ENCODE data around the gene TLCD1. TPM values are rescaled to one million over a fixed set of nuclear protein-coding genes. Genes with fewer than 3 reads are reported as not detected.

Gene TLCD1
- total and polyA plus RNA-seq, 2 of the 8 experiments (the other 6 are each of a cell fraction or from before 2014, with no cell fraction given) = 40.7 to 128 TPM

DNA sequence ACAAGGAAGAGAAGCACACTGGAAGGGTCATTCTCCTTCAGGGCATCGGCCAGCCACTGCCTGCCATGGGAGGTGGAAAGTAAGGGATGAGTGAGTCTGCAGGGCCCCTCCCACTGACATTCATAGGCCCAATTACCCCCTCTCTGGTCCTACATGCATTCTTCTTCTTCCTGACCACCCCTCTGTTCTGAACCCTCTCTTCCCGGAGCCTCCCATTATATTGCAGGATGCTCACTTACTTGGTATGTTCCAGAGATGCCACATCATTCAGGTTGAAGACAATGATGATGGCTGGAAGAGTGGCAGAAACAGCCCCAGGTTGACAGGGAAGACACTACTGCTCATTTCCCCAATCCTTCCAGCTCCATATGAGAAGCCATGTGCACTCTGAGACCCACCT, 10.8 kb downstream of the TLCD1 start:
- Histone ChIP-seq H2AK5ac (ENCODE audit: low read depth, low read length) (no peak overlapping the region), H2BK20ac (ENCODE audit: low read length) (no peak overlapping the region), H2BK12ac (ENCODE audit: low read depth, low read length) (no peak overlapping the region), H3K18ac (ENCODE audit: extremely low read depth, low read length) (no peak overlapping the region), H3K27ac (ENCODE audit: low read depth, low read length) (no peak overlapping the region), H4K8ac (ENCODE audit: extremely low read depth, insufficient read depth, low read length) (no peak overlapping the region), H3K4ac (replicated peaks; ENCODE audit: insufficient read length, low read depth, low read length) (no peak overlapping the region), H2AFZ (ENCODE audit: low read length) (no peak overlapping the region), H3K23ac (ENCODE audit: insufficient read length) (no peak overlapping the region), H3K4me3 (ENCODE audit: extremely low read depth in 1 of 4, insufficient read depth in 2 of 4, low read depth in 3 of 4, low read length in 4 of 4) (no peak overlapping the region; a peak in 1 of 8 replicates), H3K4me1 (replicated peaks in 1 of 4; ENCODE audit: control insufficient read depth in 3 of 4, insufficient read depth in 4 of 4, low read length in 3 of 4) (peaks cover 4 to 12% (median 7%) of the 10 kb centered on the region in 4 experiments; a peak in 6 of 7 replicates), H3K36me3 (ENCODE audit: control insufficient read depth in 2 of 4, insufficient read depth in 4 of 4, low read length in 3 of 4) (peaks cover 8 to 20% (median 15%) of the 10 kb centered on the region in 4 experiments; a peak in 7 of 8 replicates), H3K14ac (ENCODE audit: insufficient read length) (no peak overlapping the region), H3K4me2 (ENCODE audit: insufficient read depth in 1 of 2, low read depth in 2 of 2, low read length in 2 of 2) (no peak overlapping the region; a peak in 1 of 4 replicates), H2BK5ac (ENCODE audit: low read depth, low read length) (no peak overlapping the region), H3K56ac (replicated peaks; ENCODE audit: insufficient read length, low read depth, low read length) (no peak overlapping the region), H3K79me1 (ENCODE audit: low read depth, low read length) (peaks cover 13% of the 10 kb centered on the region), H2BK15ac (ENCODE audit: low read length) (0 out of 2 replicates have a peak overlapping the region, but pooled peaks have one; percentile 19), H2BK120ac (replicated peaks; ENCODE audit: low read depth, low read length) (no peak overlapping the region), H3K27me3 (replicated peaks in 1 of 4; ENCODE audit: control insufficient read depth in 3 of 4, extremely low read depth in 1 of 4, insufficient read depth in 3 of 4, low read length in 3 of 4) (no peaks in the 10 kb centered on the region), H4K20me1 (replicated peaks in 1 of 2; ENCODE audit: control insufficient read depth in 1 of 2, insufficient read depth in 2 of 2, low read length in 2 of 2) (peaks cover 0 to 10% of the 10 kb centered on the region in 2 experiments), H3K79me2 (ENCODE audit: control insufficient read depth in 1 of 2, insufficient read depth in 2 of 2, low read length in 2 of 2) (peaks cover 6 to 27% of the 10 kb centered on the region in 2 experiments), H4K91ac (replicated peaks; ENCODE audit: insufficient read length, low read length) (no peak overlapping the region), H3K9ac (replicated peaks in 1 of 4; ENCODE audit: extremely low read depth in 1 of 4, low read depth in 3 of 4, low read length in 3 of 4) (no peak overlapping the region), H4K5ac (ENCODE audit: insufficient read length, low read depth, low read length) (no peak overlapping the region), H3K9me3 (ENCODE audit: insufficient read depth in 2 of 2, low read depth in 1 of 2, low read length in 1 of 2) (no peaks in the 10 kb centered on the region), H3K23me2 (ENCODE audit: low read depth, low read length) (peaks cover 28% of the 10 kb centered on the region)
- no peak for DNase-seq (ENCODE audit: low read depth in 1 of 2, low spot score in 2 of 2)
- CTCF ChIA-PET (ENCODE audit: partially characterized antibody) = interaction anchor here (0.6 to 2.9 kb wide), 3 partner anchors 12 to 142 kb away, joined by 3 to 20 read pairs (median 3); partner anchors contain the start of gene TLCD1
- no peak for FAIRE-seq
- no peak for TF ChIP-seq CBX8 (IDR thresholded peaks at IDR 0.05; ENCODE audit: borderline replicate concordance, low read depth, low read length)
- TF ChIP-seq CHD2 (IDR thresholded peaks at IDR 0.05; ENCODE audit: low read length) = no peak
- TF ChIP-seq POLR2A (IDR thresholded peaks at IDR 0.05; ENCODE audit: control extremely low read depth in 1 of 2, low read depth in 2 of 2, low read length in 2 of 2) = no peak
- TF ChIP-seq SIX5 (IDR thresholded peaks at IDR 0.05; ENCODE audit: low read depth, low read length) = no peak
- TF ChIP-seq SP1 (IDR thresholded peaks at IDR 0.05; ENCODE audit: low read depth, low read length) = no peak
- TF ChIP-seq NANOG (IDR thresholded peaks at IDR 0.05; ENCODE audit: insufficient read depth, low read depth, low read length, poor library complexity, severe bottlenecking) = no peak
- TF ChIP-seq RNF2 (IDR thresholded peaks at IDR 0.05; ENCODE audit: borderline replicate concordance, low read depth, low read length, missing control alignments, poor library complexity, severe bottlenecking) = no peak
- TF ChIP-seq BACH1 (IDR thresholded peaks at IDR 0.05; ENCODE audit: low read length) = no peak
- TF ChIP-seq SP4 (IDR thresholded peaks at IDR 0.05; ENCODE audit: low read length) = no peak
- no peak for TF ChIP-seq MAFK (IDR thresholded peaks at IDR 0.05; ENCODE audit: low read depth, low read length)
- WGBS, 2 experiments (ENCODE audit: extremely low coverage in 1 of 2, insufficient coverage in 1 of 2, insufficient read length in 1 of 2, insufficient replicate concordance in 2 of 2, low coverage in 1 of 2, low lambda C conversion rate in 2 of 2, missing lambda C conversion rate in 1 of 2) = 92% methylated on average over 2 of the region's 2 CpGs; no CpG with 5 or more reads in 1 of the 2 experiments
- POLR2A ChIA-PET (ENCODE audit: partially characterized antibody) = interaction anchor here (0.6 to 10.5 kb wide), 9 partner anchors 9 to 139 kb away, joined by 3 to 258 read pairs (median 4); partner anchors contain the start of genes ALDOC, NEK8, RPL23A and TLCD1
